ENCODE results near the gene DOCK4. TPM values are rescaled to one million over a fixed set of nuclear protein-coding genes. Genes with fewer than 3 reads are reported as not detected.

Gene DOCK4
- total and polyA plus RNA-seq, 2 of the 8 experiments (the other 6 are each of a cell fraction or from before 2014, with no cell fraction given) = 5.1 to 23.6 TPM

DNA sequence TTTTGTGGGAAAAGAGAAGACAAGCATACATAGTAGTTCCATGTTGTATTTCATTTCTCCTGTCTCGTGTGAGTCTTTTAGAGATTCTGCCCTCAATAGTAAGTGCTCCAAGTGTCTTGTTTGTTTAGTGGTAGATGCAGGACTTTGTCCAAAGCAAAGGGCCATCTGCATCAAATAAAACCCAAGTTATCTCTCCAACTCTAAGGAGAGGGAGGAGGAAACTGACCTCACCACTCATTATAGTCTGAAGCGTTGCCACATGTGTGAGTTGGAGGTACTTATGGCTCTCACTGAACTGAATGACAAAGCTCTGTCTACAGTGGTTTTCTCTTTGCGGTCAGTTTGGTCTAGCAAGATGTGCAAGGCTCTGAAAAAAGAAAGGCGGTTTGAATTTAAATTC is 272.6 kb downstream of the DOCK4 start (continued):
- TF ChIP-seq RXRA (IDR thresholded peaks at IDR 0.05; ENCODE audit: insufficient read depth, low read depth, low read length) = no peak
- TF ChIP-seq JUN (IDR thresholded peaks at IDR 0.05; ENCODE audit: low read depth, low read length) = no peak

Data from H1 (cell line).